GM20431 (cell line): Measurements from ENCODE around the gene KLF2.

Experiments
- in situ Hi-C: fragments of 300-500 bp; cut with MseI, MboI; formaldehyde crosslinking; loops from one replicate; pipeline ENCODE4 v1.15.0; 2020; ENCODE audit warnings: low sequenced_read_pairs; ENCODE audit not compliant: unreplicated experiment

Gene KLF2

GRCh38 chr19:16374436-16374835 is 49.8 kb downstream of the KLF2 start:
- in situ Hi-C loops: no loop called here

- in situ Hi-C loops: no loop called here
These were observed 50.7 kb downstream of the KLF2 start for GRCh38 chr19:16375157-16375935.

GRCh38 chr19:16375936-16376185 is 51.2 kb downstream of the KLF2 start:
- in situ Hi-C loops: no loop called here

GRCh38 chr19:16376241-16376640 is 51.6 kb downstream of the KLF2 start:
- in situ Hi-C loops: no loop called here

GRCh38 chr19:16376649-16377048 is 52.0 kb downstream of the KLF2 start:
- in situ Hi-C loops: no loop called here

- in situ Hi-C loops: no loop called here
These were observed 52.9 kb downstream of the KLF2 start for GRCh38 chr19:16377521-16377920.
